K562 (cell line): ENCODE results near the gene PPIL1. TPM values are rescaled to one million over a fixed set of nuclear protein-coding genes. Genes with fewer than 3 reads are reported as not detected.

Experiments used
- ARNT ChIP-seq, 2 experiments: fragments of 450-650 bp; IDR thresholded peaks; 2 replicates each; pipeline ENCODE4 v1.6.1; 2016; ENCODE audit warnings: mild to moderate bottlenecking in 1 of 2
- ATF7 ChIP-seq: fragments of 450-650 bp; IDR thresholded peaks from 2 replicates; pipeline ENCODE4 v1.7.1; 2014; ENCODE audit warnings: mild to moderate bottlenecking, moderate library complexity
- BACH1 ChIP-seq: fragments of 200-800 bp; sonication (Bioruptor generic); IDR thresholded peaks from 2 replicates; pipeline ENCODE4 v1.6.1; 2016; ENCODE audit warnings: missing genetic modification characterization, missing compliant biosample characterization
- DPF2 ChIP-seq: fragments of 450-650 bp; IDR thresholded peaks from 2 replicates; pipeline ENCODE4 v1.6.1; 2016
- FOSL1 ChIP-seq: fragments of 200-800 bp; sonication (Bioruptor generic); conservative IDR thresholded peaks from 2 replicates; pipeline ENCODE4 v1.6.1; 2016; ENCODE audit warnings: missing genetic modification characterization, missing compliant biosample characterization
- GATA2 ChIP-seq: sonication (generic); formaldehyde crosslinking; IDR thresholded peaks from 2 replicates; pipeline ENCODE4 v1.4.0; 2020; ENCODE audit warnings: mild to moderate bottlenecking, missing genetic modification reagents
- HDAC1 ChIP-seq, 2 experiments: fragments of 450-650 bp; IDR thresholded peaks; 2 replicates each; pipeline ENCODE4 v1.6.1; 2016 to 2017; ENCODE audit warnings: inconsistent platforms in 1 of 2, mild to moderate bottlenecking in 1 of 2, moderate library complexity in 1 of 2
- MECOM ChIP-seq: fragments of 250-450 bp; sonication (Bioruptor Pico); IDR thresholded peaks from 2 replicates; pipeline ENCODE4 v1.8.0; 2022; ENCODE audit warnings: inconsistent platforms
- MTA2 ChIP-seq: fragments of 450-650 bp; IDR thresholded peaks from 2 replicates; pipeline ENCODE4 v1.6.1; 2016; ENCODE audit warnings: low read depth
- MYBL2 ChIP-seq, 2 experiments: fragments of 450-650 bp in 1 of 2; sonication (generic) in 1 of 2; formaldehyde crosslinking in 1 of 2; IDR thresholded peaks; 2 replicates each; pipeline versions ENCODE4 v1.6.1 to v1.8.1; 2017 to 2022; ENCODE audit warnings: borderline replicate concordance in 1 of 2, inconsistent platforms in 1 of 2, low read depth in 1 of 2, mild to moderate bottlenecking in 1 of 2, missing genetic modification reagents in 1 of 2, moderate library complexity in 1 of 2
- NCOR1 ChIP-seq: fragments of 450-650 bp; IDR thresholded peaks from 2 replicates; pipeline ENCODE4 v1.6.1; 2016; ENCODE audit warnings: mild to moderate bottlenecking, moderate library complexity
- NR2C2 ChIP-seq, 2 experiments: fragments of 200-800 bp in 1 of 2; sonication (Bioruptor generic) in 1 of 2; sonication (generic) in 1 of 2; formaldehyde crosslinking in 1 of 2; IDR thresholded peaks; 2 replicates each; pipeline versions ENCODE4 v1.6.1 to v1.8.0; 2016 to 2022; ENCODE audit warnings: mild to moderate bottlenecking in 1 of 2, missing compliant biosample characterization in 1 of 2, missing genetic modification characterization in 1 of 2, missing genetic modification reagents in 1 of 2
- PTTG1 ChIP-seq: fragments of 450-650 bp; IDR thresholded peaks from 2 replicates; pipeline ENCODE4 v1.6.1; 2016; ENCODE audit warnings: low read depth, mild to moderate bottlenecking, missing genetic modification characterization, missing compliant biosample characterization
- RAD51 ChIP-seq: fragments of 450-650 bp; IDR thresholded peaks from 2 replicates; pipeline ENCODE4 v1.7.1; 2016; ENCODE audit warnings: low read depth, mild to moderate bottlenecking, borderline replicate concordance
- RCOR1 ChIP-seq, 2 experiments: IDR thresholded peaks; 2 replicates each; pipeline ENCODE4 v1.6.1; 2012; ENCODE audit warnings: low read depth in 2 of 2, low read length in 2 of 2, borderline replicate concordance in 1 of 2, improper control_type of control experiment in 1 of 2
- SMARCC2 ChIP-seq: fragments of 450-650 bp; IDR thresholded peaks from 2 replicates; pipeline ENCODE4 v1.6.1; 2017; ENCODE audit warnings: antibody characterized with exemption, moderate library complexity, mild to moderate bottlenecking, low read depth
- TAF9B ChIP-seq: fragments of 450-650 bp; IDR thresholded peaks from 2 replicates; pipeline ENCODE4 v1.6.1; 2018; ENCODE audit warnings: mild to moderate bottlenecking; ENCODE audit not compliant: partially characterized antibody
- TAL1 ChIP-seq: fragments of 450-650 bp; IDR thresholded peaks from 2 replicates; pipeline ENCODE4 v1.6.1; 2016; ENCODE audit warnings: mild to moderate bottlenecking
- TFAM ChIP-seq: fragments of 250-450 bp; sonication (Bioruptor Pico); conservative IDR thresholded peaks from 2 replicates; pipeline ENCODE4 v1.5.0; 2021; ENCODE audit warnings: mild to moderate bottlenecking, moderate library complexity
- ZNF316 ChIP-seq: fragments of 450-650 bp; IDR thresholded peaks from 2 replicates; pipeline ENCODE4 v1.6.1; 2016
- polyA plus RNA-seq, 8 experiments: library from polyadenylated mRNA; depleted of rRNA in 4 of 8; stranded (reverse) in 5 of 8; unstranded in 3 of 8; fragments of >200 nt; fragmentation: Nextera tagmentation in 2 of 8; fragmentation: Illumina TruSeq in 1 of 8; extraction: Ambion mirVana in 2 of 8; extraction: Trizol in 1 of 8; gene quantifications; 2 replicates each; pipeline versions ENCODE4 v1.2.1 to v1.2.3, GENCODE V29; 2011 to 2014; ENCODE audit warnings: inconsistent platforms in 1 of 8, missing spikeins in 1 of 8
- total RNA-seq, 7 experiments: library from RNA; depleted of rRNA in 6 of 7; stranded (reverse); fragments of >200 nt in 6 of 7; fragmentation: Illumina TruSeq in 2 of 7; extraction: Trizol in 2 of 7; gene quantifications; 2 replicates each; pipeline versions ENCODE4 v1.2.1 to v1.2.3, GENCODE V29; 2011 to 2021; ENCODE audit warnings: low replicate concordance in 1 of 7
- TF ChIP-seq, protein P1 (sequence below): fragments of 250-450 bp; sonication (Bioruptor Pico); IDR thresholded peaks from 2 replicates; pipeline ENCODE4 v1.9.0; 2021; ENCODE audit warnings: mild to moderate bottlenecking, inconsistent platforms
- TF ChIP-seq, protein P2 (sequence below), 2 experiments: fragments of 450-650 bp in 1 of 2; sonication (generic) in 1 of 2; formaldehyde crosslinking in 1 of 2; IDR thresholded peaks in 1 of 2; conservative IDR thresholded peaks in 1 of 2; 2 replicates each; pipeline versions ENCODE4 v1.6.1 to v1.8.1; 2016 to 2023; ENCODE audit warnings: mild to moderate bottlenecking in 2 of 2, moderate library complexity in 2 of 2, inconsistent platforms in 1 of 2, missing genetic modification reagents in 1 of 2
- TF ChIP-seq, protein P3 (sequence below): fragments of 250-450 bp; sonication (Bioruptor Pico); IDR thresholded peaks from 2 replicates; pipeline ENCODE4 v1.4.0; 2020; ENCODE audit warnings: mild to moderate bottlenecking, moderate library complexity

The PPIL1 gene
- total and polyA plus RNA-seq, 9 of the 15 experiments (the other 6 are each of a cell fraction or from before 2014, with no cell fraction given), result 65.8 to 205 (median 130) TPM

DNA sequence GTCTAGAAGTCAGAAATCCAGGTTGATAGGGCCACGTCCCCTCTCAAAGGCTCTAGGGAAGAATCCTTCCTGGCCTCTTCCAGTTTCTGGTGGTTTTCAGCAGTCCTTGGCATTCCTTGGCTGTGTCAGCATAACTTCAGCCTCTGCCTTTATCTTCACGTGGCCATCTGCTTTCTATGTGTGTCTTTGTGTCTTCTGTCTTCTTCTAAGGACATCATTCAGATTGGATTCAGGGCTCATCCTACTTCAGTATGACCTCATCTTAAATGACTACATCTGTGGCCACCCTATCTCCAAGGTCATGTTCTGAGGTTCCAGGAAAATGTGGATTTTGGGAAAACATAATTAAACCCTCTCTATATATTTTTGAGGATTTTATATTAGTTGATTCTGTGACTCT lies 34.1 kb upstream of the PPIL1 start (continued):
- TF ChIP-seq, protein P1, sequence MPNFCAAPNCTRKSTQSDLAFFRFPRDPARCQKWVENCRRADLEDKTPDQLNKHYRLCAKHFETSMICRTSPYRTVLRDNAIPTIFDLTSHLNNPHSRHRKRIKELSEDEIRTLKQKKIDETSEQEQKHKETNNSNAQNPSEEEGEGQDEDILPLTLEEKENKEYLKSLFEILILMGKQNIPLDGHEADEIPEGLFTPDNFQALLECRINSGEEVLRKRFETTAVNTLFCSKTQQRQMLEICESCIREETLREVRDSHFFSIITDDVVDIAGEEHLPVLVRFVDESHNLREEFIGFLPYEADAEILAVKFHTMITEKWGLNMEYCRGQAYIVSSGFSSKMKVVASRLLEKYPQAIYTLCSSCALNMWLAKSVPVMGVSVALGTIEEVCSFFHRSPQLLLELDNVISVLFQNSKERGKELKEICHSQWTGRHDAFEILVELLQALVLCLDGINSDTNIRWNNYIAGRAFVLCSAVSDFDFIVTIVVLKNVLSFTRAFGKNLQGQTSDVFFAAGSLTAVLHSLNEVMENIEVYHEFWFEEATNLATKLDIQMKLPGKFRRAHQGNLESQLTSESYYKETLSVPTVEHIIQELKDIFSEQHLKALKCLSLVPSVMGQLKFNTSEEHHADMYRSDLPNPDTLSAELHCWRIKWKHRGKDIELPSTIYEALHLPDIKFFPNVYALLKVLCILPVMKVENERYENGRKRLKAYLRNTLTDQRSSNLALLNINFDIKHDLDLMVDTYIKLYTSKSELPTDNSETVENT (CRISPR knock-in tag), result no peak
- TF ChIP-seq TAF9B, result no peak
- TF ChIP-seq GATA2 (CRISPR knock-in tag), result peak; percentile 50; the same call in 1 of the 2 replicates
- peak; percentile 51; the same call in 1 of the 2 replicates for TF ChIP-seq SMARCC2
- 0 out of 2 replicates have a peak, but pooled peaks have one; percentile 27 for TF ChIP-seq BACH1
- peak; percentile 54; the same call in 1 of the 2 replicates for TF ChIP-seq MTA2
- peak; percentile 67 for TF ChIP-seq TAL1
- 0 out of 2 replicates have a peak, but pooled peaks have one; percentile 16 for TF ChIP-seq RAD51
- TF ChIP-seq NCOR1, result 0 out of 2 replicates have a peak, but pooled peaks have one; percentile 36
- peak in 1 of 2 experiments; percentile 39; a peak in 1 of 4 replicates for TF ChIP-seq HDAC1 (IDR thresholded peaks at IDR 0.05)
- TF ChIP-seq MECOM (CRISPR knock-in tag), result peak; percentile 95
- no peak for TF ChIP-seq TFAM
- TF ChIP-seq, protein P2, sequence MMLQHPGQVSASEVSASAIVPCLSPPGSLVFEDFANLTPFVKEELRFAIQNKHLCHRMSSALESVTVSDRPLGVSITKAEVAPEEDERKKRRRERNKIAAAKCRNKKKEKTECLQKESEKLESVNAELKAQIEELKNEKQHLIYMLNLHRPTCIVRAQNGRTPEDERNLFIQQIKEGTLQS (IDR thresholded peaks at IDR 0.05), result peak; percentile 94
- TF ChIP-seq, protein P2 (CRISPR knock-in tag; conservative IDR thresholded peaks at IDR 0.05), result no peak; the same call in 1 of the 2 replicates
- peak in 1 of 2 experiments; percentile 56; a peak in 1 of 4 replicates for TF ChIP-seq RCOR1 (IDR thresholded peaks at IDR 0.05; ENCODE audit: borderline replicate concordance in 1 of 2, low read depth in 2 of 2, low read length in 2 of 2)
- no peak for TF ChIP-seq ARNT (IDR thresholded peaks at IDR 0.05)
- TF ChIP-seq DPF2, result peak; percentile 64
- TF ChIP-seq FOSL1 (tag), result peak; percentile 62; the same call in 1 of the 2 replicates
- no peak for TF ChIP-seq PTTG1
- TF ChIP-seq, protein P3, sequence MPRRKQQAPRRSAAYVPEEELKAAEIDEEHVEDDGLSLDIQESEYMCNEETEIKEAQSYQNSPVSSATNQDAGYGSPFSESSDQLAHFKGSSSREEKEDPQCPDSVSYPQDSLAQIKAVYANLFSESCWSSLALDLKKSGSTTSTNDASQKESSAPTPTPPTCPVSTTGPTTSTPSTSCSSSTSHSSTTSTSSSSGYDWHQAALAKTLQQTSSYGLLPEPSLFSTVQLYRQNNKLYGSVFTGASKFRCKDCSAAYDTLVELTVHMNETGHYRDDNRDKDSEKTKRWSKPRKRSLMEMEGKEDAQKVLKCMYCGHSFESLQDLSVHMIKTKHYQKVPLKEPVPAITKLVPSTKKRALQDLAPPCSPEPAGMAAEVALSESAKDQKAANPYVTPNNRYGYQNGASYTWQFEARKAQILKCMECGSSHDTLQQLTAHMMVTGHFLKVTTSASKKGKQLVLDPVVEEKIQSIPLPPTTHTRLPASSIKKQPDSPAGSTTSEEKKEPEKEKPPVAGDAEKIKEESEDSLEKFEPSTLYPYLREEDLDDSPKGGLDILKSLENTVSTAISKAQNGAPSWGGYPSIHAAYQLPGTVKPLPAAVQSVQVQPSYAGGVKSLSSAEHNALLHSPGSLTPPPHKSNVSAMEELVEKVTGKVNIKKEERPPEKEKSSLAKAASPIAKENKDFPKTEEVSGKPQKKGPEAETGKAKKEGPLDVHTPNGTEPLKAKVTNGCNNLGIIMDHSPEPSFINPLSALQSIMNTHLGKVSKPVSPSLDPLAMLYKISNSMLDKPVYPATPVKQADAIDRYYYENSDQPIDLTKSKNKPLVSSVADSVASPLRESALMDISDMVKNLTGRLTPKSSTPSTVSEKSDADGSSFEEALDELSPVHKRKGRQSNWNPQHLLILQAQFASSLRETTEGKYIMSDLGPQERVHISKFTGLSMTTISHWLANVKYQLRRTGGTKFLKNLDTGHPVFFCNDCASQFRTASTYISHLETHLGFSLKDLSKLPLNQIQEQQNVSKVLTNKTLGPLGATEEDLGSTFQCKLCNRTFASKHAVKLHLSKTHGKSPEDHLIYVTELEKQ (CRISPR knock-in tag), result no peak
- TF ChIP-seq MYBL2 (IDR thresholded peaks at IDR 0.05; ENCODE audit: low read depth), result no peak
- no peak for TF ChIP-seq MYBL2 (CRISPR knock-in tag; IDR thresholded peaks at IDR 0.05; ENCODE audit: borderline replicate concordance)
- TF ChIP-seq ZNF316, result peak; percentile 76
- no peak for TF ChIP-seq NR2C2 (CRISPR knock-in tag; IDR thresholded peaks at IDR 0.05)
- no peak for TF ChIP-seq NR2C2 (tag; IDR thresholded peaks at IDR 0.05)
- peak; percentile 95 for TF ChIP-seq ATF7
